ENCODE results near the gene ITPA. TPM values are rescaled to one million over a fixed set of nuclear protein-coding genes. Genes with fewer than 3 reads are reported as not detected.

ITPA gene
- total and polyA plus RNA-seq, 2 of the 13 experiments (the other 11 are each of a cell fraction or from before 2014, with no cell fraction given), result 60.1 to 103 TPM

DNA sequence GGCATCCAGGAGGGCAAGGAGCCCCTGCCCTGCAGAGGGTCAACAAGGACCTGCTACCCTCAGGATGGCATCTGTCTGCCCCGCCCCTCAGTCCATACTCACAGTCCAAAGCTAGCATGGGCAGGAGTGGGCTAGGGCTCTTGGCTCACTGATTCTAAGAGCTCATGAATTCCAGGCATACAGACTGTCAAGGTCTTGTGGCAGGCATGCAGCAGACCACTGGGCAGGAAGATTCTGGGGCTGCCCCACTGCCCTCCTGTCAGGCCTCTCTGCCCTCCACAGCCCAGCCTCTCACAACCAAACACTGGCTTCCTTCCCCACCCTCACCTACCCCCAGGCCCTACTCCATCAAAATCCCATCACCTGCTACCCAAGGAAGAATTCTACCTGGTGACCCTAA is 35.3 kb downstream of the ITPA start (continued):
- TF ChIP-seq, protein P1, sequence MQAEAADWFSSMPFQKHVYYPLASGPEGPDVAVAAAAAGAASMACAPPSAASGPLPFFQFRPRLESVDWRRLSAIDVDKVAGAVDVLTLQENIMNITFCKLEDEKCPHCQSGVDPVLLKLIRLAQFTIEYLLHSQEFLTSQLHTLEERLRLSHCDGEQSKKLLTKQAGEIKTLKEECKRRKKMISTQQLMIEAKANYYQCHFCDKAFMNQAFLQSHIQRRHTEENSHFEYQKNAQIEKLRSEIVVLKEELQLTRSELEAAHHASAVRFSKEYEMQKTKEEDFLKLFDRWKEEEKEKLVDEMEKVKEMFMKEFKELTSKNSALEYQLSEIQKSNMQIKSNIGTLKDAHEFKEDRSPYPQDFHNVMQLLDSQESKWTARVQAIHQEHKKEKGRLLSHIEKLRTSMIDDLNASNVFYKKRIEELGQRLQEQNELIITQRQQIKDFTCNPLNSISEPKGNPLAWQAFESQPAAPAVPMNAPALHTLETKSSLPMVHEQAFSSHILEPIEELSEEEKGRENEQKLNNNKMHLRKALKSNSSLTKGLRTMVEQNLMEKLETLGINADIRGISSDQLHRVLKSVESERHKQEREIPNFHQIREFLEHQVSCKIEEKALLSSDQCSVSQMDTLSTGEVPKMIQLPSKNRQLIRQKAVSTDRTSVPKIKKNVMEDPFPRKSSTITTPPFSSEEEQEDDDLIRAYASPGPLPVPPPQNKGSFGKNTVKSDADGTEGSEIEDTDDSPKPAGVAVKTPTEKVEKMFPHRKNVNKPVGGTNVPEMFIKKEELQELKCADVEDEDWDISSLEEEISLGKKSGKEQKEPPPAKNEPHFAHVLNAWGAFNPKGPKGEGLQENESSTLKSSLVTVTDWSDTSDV (CRISPR knock-in tag; IDR thresholded peaks at IDR 0.05), result 0 out of 2 replicates have a peak, but pooled peaks have one; percentile 64
- TF ChIP-seq ZNF274 (CRISPR knock-in tag; IDR thresholded peaks at IDR 0.05), result 0 out of 2 replicates have a peak, but pooled peaks have one; percentile 54
- TF ChIP-seq, protein P2, sequence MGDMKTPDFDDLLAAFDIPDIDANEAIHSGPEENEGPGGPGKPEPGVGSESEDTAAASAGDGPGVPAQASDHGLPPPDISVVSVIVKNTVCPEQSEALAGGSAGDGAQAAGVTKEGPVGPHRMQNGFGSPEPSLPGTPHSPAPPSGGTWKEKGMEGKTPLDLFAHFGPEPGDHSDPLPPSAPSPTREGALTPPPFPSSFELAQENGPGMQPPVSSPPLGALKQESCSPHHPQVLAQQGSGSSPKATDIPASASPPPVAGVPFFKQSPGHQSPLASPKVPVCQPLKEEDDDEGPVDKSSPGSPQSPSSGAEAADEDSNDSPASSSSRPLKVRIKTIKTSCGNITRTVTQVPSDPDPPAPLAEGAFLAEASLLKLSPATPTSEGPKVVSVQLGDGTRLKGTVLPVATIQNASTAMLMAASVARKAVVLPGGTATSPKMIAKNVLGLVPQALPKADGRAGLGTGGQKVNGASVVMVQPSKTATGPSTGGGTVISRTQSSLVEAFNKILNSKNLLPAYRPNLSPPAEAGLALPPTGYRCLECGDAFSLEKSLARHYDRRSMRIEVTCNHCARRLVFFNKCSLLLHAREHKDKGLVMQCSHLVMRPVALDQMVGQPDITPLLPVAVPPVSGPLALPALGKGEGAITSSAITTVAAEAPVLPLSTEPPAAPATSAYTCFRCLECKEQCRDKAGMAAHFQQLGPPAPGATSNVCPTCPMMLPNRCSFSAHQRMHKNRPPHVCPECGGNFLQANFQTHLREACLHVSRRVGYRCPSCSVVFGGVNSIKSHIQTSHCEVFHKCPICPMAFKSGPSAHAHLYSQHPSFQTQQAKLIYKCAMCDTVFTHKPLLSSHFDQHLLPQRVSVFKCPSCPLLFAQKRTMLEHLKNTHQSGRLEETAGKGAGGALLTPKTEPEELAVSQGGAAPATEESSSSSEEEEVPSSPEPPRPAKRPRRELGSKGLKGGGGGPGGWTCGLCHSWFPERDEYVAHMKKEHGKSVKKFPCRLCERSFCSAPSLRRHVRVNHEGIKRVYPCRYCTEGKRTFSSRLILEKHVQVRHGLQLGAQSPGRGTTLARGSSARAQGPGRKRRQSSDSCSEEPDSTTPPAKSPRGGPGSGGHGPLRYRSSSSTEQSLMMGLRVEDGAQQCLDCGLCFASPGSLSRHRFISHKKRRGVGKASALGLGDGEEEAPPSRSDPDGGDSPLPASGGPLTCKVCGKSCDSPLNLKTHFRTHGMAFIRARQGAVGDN (CRISPR knock-in tag; IDR thresholded peaks at IDR 0.05), result peak; percentile 40
- TF ChIP-seq KLF11 (CRISPR knock-in tag; IDR thresholded peaks at IDR 0.05), result no peak
- TF ChIP-seq, protein P3, sequence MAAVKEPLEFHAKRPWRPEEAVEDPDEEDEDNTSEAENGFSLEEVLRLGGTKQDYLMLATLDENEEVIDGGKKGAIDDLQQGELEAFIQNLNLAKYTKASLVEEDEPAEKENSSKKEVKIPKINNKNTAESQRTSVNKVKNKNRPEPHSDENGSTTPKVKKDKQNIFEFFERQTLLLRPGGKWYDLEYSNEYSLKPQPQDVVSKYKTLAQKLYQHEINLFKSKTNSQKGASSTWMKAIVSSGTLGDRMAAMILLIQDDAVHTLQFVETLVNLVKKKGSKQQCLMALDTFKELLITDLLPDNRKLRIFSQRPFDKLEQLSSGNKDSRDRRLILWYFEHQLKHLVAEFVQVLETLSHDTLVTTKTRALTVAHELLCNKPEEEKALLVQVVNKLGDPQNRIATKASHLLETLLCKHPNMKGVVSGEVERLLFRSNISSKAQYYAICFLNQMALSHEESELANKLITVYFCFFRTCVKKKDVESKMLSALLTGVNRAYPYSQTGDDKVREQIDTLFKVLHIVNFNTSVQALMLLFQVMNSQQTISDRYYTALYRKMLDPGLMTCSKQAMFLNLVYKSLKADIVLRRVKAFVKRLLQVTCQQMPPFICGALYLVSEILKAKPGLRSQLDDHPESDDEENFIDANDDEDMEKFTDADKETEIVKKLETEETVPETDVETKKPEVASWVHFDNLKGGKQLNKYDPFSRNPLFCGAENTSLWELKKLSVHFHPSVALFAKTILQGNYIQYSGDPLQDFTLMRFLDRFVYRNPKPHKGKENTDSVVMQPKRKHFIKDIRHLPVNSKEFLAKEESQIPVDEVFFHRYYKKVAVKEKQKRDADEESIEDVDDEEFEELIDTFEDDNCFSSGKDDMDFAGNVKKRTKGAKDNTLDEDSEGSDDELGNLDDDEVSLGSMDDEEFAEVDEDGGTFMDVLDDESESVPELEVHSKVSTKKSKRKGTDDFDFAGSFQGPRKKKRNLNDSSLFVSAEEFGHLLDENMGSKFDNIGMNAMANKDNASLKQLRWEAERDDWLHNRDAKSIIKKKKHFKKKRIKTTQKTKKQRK (IDR thresholded peaks at IDR 0.05; ENCODE audit: low read length), result no peak
- TF ChIP-seq PHF5A (CRISPR knock-in tag; IDR thresholded peaks at IDR 0.05; ENCODE audit: low read depth, unreplicated experiment), result no peak
- TF ChIP-seq ZNF282 (IDR thresholded peaks at IDR 0.05; ENCODE audit: partially characterized antibody), result no peak
- TF ChIP-seq KDM5B (CRISPR knock-in tag; IDR thresholded peaks at IDR 0.05; ENCODE audit: borderline replicate concordance), result peak; percentile 14; the same call in 1 of the 2 replicates
- TF ChIP-seq RORA (CRISPR knock-in tag; IDR thresholded peaks at IDR 0.05), result no peak
- 0 out of 2 replicates have a peak, but pooled peaks have one; percentile 1 for TF ChIP-seq CHD2 (IDR thresholded peaks at IDR 0.05; ENCODE audit: low read depth, low read length)
- 0 out of 2 replicates have a peak, but pooled peaks have one; percentile 49 for TF ChIP-seq ZNF724P (CRISPR knock-in tag; IDR thresholded peaks at IDR 0.05; ENCODE audit: borderline replicate concordance)
- 0 out of 2 replicates have a peak, but pooled peaks have one; percentile 62 for TF ChIP-seq ZNF619 (CRISPR knock-in tag; IDR thresholded peaks at IDR 0.05)
- no peak for TF ChIP-seq SRY (CRISPR knock-in tag; IDR thresholded peaks at IDR 0.05)

Data from HepG2 (cell line).